Superior temporal gyrus (tissue), 1 donor: ENCODE measurements around the gene CPNE4.

ENCODE experiments used
- DNase-seq: peaks from one replicate; pipeline ENCODE4 v3.0.0-alpha.2; 2016; ENCODE audit errors: extremely low spot score

CPNE4 gene

DNA sequence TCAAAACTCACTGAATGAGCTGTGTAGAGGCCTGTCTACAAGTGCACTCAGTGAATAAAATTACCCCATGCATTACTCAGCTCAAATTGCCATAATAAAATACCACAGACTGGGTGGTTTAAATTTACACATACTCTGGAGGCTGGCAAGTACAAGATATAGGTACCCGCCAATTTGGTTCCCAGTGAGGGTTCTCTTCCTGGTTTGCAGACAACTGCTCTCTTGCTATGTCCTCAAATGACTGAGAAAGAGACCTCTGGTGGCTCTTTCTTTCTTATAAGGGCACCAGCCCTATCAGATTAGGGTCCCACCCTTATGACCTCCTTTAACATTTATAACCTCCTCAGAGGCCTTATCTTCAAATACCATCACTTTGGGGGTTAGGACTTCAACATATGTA, 237.0 kb downstream of the CPNE4 start:
- DNase-seq = no peak

DNA sequence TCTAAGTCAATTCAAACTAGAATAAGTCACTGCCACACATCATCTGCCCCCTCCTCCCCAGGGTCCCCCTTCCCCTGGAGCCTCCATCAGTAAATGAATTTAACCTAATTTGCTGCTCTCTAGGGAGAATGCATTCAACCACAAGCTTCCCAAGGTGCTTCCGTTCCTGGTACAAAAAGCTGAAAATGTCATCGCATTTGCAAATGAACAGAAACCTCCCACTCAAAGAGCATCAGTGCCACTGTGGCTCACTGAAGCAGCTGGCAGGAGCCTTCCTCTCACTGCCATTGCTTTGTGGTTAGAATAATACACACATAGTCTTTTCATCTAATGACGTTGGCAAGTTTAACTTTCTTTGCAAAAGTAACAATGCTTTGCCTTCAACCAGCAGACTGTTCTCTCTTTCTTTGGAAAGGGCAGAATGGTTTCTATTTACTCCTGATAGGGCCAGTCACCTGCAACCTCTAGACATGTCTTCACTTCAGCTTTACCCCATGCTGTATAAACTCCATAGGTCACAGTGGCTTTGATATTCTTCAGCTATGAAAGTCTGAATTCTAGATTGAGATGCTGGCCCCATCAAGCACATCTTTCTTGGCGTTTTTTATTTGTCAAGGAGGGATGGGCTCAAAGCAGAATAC, 238.1 kb downstream of the CPNE4 start:
- no peak for DNase-seq

DNA sequence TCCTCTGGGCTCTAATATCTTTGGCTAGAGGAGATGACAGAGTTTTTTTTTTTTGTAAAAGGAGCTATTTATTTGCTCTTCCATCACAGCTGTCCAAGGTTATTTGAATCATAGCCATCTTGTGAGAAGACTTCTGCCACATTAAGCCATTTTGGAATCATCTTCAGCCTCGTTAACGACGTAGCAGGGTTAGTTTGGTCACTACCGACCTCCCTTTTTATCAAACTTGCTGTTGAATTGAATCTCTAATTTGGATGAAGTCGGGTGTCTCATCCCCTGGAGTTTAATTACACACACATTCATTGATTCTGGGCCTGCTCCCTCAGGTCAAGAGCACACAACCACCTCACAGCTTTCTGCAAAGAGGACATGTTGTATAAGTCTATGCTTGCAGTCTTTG, 238.7 kb downstream of the CPNE4 start:
- no peak for DNase-seq

DNA sequence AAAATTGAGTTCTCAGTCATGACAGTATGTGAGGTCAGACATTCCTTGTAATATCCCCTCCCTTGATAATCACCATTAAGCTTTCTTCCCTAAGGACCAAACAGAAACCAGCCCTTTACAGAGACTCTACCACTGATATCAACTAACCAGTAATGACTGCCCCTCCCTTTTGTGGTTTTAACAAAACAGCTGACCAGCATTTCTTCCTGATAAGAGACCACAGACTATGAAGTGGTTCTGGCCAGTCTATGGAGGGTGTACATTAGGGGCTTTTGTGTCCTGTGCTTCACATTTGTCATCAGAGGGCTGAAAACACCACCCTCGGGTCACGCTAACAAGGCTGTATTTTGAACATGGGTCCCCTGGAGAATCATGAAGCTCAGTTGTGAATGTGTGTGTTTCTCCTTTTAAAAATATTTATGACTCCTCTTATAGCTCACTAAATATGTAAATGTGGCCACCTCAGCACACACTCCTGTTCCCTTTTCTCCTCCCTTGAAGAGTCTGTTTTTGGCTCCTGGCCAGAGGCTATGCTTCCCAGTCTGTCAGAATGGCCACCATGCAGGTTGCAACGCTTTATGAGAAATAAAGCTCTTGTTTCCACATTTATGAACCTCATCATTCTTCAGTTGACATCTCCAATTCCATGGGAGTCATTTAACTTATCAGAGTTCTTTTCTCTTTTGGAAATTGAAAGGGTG, 239.3 kb downstream of the CPNE4 start:
- DNase-seq = no peak

DNA sequence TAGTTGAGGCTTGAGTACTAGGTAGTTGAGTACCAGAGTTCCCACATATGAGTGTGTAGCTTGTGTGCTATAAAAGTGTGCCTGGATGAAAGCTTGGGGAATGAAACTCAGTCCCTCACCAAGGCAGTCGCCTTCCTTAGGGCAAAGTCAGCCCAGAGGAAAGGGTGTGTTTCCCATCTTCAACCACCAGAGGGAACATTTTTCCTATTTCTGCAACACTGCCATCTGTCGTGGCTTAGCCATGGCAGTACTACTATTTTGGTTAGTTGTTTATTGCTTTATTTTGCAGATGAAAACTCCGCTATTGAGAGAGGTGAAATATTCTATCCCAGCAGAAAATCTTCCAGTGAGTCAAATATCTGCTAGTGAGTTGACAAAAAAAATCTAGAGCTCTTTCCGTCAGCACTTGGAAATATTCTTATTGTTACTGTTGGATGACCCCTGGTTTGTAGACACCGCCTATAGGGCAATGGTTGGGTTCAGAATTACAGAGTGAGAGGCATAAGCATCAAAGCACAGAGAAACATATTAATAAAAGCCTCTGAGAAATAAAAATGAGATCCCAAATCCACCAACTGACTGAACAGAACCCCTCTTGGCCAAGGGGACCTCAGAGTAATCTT, 239.9 kb downstream of the CPNE4 start:
- DNase-seq = peak; percentile 86

DNA sequence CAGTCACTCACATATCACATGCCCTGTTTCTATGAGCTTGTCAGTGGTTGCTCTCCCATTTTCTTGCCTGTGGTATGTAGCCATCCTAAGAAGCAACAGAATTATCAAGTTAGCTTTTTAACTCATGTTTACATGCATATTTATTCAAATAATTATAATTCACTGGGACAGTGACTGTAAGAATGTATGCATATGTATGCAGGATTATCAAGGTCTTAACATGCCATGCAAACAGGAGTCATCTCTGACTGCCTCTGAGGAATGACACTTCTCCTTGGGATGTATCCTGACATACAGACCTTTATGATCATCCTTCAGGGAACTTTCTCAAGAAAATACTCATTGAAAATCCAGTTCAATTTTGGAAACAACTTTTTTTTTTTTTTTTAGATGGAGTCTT, 240.9 kb downstream of the CPNE4 start:
- DNase-seq = no peak

DNA sequence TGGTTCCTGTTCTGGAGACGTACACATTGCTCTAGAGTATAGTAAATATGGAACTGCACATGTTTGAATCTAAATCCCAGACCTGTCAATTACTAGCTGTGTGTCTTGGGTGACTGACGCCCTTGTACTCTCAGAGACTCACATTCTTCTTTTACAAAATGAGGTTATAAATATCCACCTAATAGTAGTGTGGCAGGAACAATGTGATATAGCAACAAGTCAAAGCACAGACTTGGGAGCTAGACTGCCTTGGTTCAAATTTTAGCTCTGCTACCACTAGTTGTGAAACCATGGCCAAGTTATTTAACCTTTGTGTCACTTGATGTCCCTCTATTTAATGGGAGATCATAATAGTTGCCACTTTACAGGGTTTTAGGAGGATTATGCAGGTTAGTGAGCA, 245.6 kb downstream of the CPNE4 start:
- no peak for DNase-seq

DNA sequence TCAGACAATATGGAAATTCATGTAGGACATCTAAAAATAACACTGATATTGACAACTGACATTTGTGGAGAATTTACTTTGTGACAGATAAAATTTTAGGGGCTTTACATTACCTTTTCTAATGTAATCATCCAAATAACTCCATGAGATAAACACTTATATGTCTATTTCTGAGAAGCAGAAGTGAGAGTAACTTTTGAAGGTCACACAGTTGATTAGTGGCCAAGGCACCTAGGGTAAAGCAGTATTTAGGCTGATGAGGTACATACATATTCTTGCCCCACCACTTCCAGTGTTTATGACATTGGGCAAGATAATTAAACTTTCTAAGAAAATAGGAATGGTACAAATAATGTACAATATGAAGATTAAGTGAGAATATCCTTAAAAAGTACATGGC, 248.4 kb downstream of the CPNE4 start:
- DNase-seq = no peak

DNA sequence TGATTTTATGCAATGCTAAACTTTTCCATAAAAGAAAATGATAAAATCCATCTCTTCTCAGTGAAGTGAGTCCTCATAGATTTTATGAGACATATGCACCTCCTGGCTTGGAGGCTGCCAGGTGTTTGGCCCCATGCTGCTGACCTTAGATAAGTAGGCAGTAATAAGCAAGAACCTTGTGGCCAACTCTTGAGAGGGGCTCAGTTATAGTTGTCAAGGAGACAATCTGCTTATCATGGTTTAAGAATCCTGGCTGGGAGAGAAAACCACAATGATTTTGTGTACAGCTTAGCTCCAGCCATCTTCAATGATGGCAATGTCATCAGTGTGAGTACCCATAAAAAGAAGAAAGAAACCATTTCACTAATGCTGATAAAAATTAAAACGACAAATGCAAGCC, 252.1 kb downstream of the CPNE4 start:
- DNase-seq = no peak

DNA sequence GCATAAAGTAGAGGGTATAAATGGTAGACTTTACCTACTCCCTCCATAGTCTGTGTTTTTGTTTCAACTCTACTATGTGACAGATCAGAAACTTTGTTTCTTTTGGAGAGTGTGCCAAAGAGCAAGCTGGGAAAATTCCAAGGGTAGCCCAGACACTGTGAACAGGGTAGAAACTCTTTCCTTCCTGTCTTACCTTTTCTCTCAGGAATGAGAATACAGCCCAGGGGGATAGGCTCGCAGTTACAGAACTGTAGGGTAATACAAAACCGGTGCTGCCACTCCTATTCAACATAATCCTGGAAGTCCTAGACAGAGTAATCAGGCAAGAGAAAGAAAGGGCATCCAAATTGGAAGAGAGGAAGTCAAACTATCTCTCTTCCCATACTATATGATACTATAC, 256.3 kb downstream of the CPNE4 start:
- DNase-seq = no peak

DNA sequence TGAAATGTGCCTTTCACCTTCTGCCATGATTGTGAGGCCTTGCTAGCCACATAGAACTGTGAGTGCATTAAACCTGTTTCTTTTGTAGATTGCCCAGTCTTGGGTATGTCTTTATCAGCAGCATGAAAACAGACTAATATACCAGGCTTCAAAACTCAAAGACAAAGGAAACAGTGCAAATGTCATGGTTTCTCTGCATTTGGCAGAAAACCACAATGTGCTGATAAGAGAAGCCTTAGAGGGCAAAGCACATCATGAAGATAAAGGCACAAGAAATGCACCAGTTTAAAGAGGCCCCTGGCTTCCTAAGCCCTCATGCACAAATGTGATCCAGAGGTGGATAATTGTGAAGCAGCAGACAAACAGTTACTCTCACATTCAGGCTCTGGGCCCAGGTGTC, 259.2 kb downstream of the CPNE4 start:
- no peak for DNase-seq

DNA sequence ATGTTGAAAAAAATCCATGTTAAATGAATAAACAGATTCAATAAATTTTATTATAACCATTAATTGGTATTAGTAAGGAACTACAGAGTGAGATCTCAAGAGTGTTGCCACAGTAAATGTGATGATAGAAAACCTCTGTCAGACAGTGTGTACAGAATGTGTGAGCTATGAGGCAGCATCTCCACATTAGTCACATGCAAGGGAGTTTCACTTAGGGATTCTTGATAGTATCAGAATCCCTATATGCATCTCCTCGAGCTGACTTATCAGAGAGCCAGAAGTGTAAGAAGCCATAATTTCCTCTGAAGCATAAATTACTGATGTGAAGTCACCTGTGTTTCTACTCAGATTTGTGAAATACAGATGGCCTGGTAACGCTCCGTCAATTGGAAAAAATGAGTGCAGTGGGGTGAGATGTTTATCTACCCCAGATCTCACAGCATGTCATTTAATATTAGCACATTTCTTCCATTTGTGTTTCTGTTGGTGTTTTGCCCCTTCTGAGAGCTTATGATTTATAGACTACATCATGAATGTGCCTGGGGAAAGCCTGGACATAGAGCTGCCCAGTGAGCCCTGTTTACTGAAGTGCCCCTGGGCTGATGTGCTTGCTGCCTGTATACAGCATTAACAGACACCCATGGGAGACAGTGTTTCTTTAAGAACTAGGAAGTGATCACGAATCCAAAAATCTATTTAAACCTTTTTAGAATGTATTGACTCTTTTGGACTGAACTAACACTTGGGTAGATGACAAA, 262.4 kb downstream of the CPNE4 start:
- DNase-seq = no peak

DNA sequence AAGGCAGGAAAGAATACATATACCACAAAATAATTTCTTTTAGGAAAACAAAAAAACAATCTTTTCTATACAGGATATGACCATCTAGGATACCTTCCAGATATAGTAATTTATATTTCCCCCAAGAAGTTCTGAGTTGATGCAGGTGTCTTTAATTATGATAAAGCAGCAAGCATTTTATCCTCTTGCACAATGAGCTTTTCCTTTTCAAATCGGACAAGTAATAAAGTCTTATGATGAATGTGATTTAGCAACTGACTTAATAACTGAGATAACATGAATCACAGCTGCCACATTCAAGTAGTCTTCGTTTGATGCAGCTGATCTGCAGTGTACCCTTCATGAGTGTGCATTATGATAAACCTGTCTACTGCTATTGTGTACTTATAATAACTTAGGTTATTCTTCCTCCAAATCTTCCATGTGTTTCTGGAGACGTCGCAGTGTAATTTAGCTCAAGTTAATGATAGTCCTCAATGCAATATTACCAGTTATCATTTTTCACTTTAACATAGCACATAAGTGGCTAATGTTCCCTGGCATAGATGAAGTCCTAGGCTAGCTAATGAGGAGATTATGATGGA, 271.7 kb downstream of the CPNE4 start:
- DNase-seq = no peak

DNA sequence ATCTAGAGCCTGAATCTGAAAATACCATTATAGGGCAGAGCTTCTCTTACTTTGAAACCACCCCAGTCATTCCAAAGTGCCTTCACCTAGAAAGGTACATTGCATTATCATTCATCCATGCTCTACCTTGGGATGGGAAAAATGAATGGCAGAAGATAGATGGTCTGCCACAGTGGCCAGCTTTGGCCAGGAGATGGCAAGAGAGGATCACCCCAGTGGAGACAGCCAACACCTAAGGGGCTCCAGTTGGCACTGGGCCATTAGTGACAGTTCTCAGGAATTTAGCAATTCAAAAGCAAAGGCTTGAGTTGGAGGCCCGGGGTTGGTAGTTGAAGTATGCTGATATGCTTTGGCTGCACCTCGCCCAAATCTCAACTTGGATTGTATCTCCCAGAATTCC, 278.4 kb downstream of the CPNE4 start:
- no peak for DNase-seq

DNA sequence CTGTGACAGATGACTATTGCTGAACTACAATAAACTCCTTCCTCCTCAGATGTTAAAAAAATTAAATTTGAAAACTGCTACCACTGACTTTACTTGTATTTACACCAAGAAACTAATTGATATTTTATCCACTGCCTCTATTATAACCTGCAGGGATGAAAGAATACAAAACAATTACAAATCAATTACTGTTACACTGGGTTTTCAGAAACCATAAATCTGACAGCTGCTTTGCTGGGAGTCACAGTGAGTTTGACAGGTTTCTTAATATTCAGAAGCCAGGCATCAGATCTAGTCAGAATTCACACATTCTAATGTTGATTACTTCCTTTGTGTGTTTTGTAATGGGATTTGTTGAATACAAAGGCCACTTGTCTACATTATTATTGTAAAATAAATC, 279.4 kb downstream of the CPNE4 start:
- no peak for DNase-seq

DNA sequence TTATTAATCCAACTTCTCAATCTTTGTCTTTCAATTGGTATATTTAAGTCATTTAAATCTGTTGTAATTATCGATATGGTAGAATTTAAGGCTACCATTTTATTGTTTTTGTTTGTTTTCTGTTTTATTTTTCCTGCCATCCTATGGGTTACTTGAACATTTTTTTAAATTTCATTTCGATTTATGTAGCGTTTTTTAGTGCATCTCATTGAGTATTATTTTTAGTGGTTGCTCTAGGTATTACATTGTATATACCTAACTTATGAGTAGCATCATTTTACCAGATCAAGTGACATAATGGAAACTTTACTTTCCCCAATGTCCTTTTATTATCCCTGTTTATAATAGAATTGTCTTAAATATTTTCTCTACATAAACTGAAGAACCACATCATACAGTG, 284.6 kb downstream of the CPNE4 start:
- DNase-seq = no peak

DNA sequence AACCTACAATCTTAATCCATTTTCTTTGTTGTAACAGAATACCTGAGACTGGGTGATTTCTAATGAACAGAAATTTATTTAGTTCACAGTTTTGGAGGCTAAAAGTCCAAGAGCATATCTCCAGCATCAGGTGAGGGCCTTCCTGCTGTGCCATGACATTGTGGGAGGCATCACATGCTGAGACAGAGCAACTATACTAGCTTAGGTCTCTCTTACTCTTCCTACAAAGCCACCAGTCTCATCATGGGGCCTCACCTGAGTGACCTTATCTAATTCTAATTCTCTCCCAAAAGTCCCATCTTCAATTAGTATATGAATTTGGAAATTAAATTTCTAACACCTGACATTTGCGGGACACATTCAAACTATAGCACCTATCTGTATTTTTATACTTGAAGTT, 285.0 kb downstream of the CPNE4 start:
- DNase-seq = no peak

DNA sequence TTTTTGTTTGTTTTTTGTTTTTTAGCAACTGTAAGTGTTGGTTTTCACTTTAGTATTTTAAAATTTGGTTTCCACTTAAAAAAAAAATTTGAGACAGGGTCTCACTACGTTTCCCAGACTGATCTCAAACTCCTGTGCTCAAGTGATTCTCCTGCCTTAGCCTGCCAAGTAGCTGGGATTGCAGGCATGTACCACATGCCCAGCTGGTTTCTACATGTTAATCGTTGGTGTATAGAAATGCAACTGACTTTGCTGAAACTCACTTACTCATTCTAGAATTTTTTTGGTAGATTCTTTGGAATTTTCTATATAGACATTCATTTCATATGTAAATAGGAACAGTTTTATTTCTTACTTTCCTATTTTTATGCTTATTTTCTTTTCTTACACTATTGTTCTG, 287.3 kb downstream of the CPNE4 start:
- no peak for DNase-seq

DNA sequence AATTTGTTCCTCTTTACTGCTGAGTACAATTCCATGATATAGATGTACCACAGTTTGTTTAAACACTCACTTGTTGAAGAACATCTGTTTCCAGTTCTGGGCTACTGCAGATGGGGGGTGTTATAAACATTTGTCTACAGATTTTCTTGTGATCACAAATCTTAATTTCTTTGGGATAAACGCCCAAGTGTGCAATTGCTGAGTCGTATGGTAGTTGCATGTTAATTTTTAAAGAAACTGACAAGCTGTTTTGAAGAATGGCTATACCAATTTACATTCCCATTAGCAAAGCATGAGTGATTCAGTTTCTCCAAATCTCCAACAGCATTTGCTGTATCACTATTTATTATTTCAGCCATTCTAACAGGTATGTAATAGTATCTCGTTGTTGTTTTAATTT, 290.0 kb downstream of the CPNE4 start:
- DNase-seq = no peak

DNA sequence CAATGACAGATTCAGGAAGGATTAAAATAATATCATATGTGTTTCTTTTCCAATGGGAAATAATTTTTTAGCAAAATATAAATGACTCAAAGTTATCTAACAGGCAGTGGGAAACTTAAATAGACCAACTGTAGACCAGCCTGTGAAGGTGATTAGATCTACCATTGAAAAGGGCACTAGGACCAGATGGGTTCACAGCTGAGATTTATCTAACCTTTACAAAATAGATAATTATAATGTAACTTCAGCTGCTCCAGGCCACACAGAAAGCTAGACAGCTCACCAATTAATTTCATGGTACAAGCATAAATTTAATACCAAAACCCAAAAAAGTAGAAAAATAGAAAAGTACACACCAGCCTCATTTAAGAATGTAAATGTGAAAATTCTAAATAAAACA, 291.7 kb downstream of the CPNE4 start:
- DNase-seq = no peak

DNA sequence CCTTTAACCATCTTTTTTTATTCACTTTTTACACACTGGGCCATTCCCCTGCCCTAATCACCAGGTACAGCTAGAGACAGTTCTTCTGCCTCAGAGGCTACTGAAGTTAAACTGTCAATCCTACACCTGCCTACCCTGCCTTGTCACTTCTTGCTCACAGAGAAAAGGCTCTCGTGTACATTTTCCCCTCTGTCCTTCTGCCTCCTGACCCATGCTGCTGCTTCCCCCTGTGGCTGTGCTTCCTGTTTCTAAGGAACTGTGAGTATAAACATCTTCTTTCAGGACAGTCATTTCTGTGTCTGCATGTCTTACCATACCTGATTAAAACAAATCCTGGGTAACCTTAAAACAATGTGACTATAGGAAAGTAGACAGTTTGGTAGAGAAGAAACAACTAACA, 295.6 kb downstream of the CPNE4 start:
- no peak for DNase-seq

DNA sequence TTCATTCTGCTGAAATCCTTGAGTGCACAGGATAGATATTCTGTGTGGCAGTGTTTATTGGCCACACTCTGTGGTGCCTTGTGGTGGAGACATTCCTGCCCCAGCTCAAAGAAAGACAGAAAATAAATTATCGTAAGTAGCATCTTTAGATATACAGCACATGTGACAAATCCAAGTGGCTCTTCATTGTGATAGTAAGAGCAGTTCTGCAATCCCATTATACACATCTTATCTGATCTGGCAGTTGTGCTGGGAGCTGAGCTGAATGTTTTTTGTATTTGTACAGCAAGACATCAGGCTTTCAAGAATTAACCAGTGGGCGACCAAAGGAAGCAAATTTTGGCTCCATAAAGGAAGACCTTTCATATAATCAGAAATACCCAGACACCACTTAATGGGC, 296.7 kb downstream of the CPNE4 start:
- DNase-seq = no peak
